GM21360 (cell line): ENCODE results near the gene JAK1.
A peak's percentile ranks its signal among the peaks of the same experiment; 100 is the strongest.
"Not testable (repeated sequence)": the region's sequence is repeated elsewhere in the genome, so short reads cannot be mapped to it uniquely, and the experiment has no call there.

Experiments
- ATAC-seq: cut with Tn5 transposase; IDR thresholded peaks from one replicate; pipeline ENCODE4 v1.9.1; 2021; ENCODE audit warnings: mild to moderate bottlenecking, moderate library complexity; ENCODE audit not compliant: unreplicated experiment

Gene JAK1

DNA sequence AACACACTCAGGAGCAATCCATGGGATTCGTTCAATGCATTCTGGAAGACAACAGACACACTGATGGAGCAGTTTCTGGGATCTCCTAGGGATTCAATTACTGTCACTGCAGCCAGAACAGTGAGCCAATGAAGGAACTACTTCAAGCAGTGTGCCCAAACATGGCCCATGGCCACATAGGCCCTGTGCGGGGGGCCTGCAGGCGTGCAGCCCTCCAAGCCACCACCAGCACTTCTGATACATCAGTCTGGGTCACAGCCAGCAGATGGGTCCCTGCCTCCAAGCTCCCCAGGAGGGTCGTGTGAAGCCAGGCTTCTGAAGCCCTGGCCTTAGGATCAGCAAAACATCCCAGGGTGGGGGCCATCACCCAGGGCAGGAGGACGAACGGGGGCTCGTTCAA lies 122.2 kb downstream of the JAK1 start:
- ATAC-seq, result no peak

GRCh38 chr1:64843675-64844074 lies 122.7 kb downstream of the JAK1 start:
- ATAC-seq, result no peak

DNA sequence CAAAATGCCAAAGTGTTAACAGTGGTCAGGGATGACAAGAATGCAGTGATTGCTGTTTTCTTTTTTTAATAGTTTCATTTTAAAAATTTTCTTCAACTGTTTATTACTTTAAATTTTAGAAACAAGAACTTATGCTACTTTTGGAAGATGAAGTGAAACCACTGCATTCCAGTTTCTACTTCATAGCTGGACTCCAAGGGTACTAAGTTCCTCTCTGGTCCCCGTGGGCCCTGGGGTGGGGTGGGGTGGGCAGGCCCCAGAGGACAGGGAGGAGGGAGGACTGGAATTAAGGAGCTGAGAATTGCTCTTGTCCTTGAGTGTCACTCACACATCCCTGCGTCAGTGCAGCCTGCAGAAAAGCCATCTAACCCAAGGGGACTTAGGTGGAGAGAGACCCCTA lies 124.1 kb downstream of the JAK1 start:
- no peak for ATAC-seq

DNA sequence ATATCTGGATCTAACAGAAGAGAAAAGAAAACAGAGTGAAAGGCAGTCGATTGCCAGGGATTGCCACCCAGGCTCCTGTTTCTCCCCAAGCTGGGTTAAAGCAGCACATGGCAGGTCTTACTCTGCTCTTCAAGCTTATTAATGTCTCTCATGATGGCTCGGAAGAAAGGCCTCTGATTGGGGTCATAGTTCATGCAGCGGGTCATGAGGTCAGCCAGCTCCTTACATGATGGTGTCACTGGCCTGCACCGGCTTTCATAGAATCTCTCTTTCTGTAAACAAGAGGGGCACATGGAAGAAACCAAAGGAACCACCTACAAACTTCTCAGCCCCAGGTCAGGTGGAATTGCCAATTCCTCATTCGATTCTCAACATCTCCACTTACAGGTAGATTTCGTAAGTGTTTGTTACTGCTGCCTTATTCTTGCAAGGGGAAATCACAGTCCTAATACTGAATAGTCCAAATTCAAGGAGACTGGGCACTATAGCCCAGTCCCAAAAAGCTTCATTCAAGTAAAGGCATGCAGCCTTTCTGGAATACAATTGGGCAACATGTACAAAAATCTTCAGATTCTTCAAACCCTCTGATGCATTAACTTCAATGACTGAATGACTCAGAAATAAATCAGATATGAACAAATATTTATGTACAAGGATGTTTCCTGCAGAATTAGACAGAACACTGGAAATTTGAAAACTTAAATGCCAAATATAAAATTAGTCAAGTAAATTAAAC lies 124.9 kb downstream of the JAK1 start:
- no peak for ATAC-seq

- no peak for ATAC-seq
Measured at GRCh38 chr1:64839732-64840405, 126.5 kb downstream of the JAK1 start.

GRCh38 chr1:64839261-64839660 lies 127.1 kb downstream of the JAK1 start:
- no peak for ATAC-seq

DNA sequence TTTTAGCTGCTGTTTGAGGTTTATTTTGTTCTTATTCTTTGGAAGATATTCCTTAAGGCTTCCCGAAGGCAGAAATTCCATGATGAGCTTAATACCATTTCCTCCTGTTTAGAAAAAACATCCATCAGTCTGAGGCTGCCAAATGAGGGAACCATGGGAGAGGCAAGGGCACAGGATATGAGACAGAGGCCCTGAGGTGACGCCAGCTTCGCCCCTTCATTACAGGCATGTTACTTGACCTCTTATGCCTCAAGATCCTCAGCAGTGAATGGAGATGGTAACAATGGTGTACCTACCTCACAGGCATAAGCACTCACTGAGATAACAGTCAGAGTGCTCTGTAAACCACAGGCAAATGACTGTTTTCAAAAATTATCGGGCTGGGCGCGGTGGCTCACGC lies 127.9 kb downstream of the JAK1 start:
- ATAC-seq, result no peak

- ATAC-seq, result no peak
Measured at GRCh38 chr1:64836802-64837201, 129.5 kb downstream of the JAK1 start.

GRCh38 chr1:64834734-64835133 lies 131.6 kb downstream of the JAK1 start:
- ATAC-seq, result no peak

GRCh38 chr1:64830030-64830651 lies 136.2 kb downstream of the JAK1 start:
- no peak for ATAC-seq

GRCh38 chr1:64829411-64830029 lies 136.8 kb downstream of the JAK1 start:
- no peak for ATAC-seq

- no peak for ATAC-seq
Measured at GRCh38 chr1:64828829-64829228, 137.5 kb downstream of the JAK1 start.

GRCh38 chr1:64826991-64827390 lies 139.4 kb downstream of the JAK1 start:
- no peak for ATAC-seq

DNA sequence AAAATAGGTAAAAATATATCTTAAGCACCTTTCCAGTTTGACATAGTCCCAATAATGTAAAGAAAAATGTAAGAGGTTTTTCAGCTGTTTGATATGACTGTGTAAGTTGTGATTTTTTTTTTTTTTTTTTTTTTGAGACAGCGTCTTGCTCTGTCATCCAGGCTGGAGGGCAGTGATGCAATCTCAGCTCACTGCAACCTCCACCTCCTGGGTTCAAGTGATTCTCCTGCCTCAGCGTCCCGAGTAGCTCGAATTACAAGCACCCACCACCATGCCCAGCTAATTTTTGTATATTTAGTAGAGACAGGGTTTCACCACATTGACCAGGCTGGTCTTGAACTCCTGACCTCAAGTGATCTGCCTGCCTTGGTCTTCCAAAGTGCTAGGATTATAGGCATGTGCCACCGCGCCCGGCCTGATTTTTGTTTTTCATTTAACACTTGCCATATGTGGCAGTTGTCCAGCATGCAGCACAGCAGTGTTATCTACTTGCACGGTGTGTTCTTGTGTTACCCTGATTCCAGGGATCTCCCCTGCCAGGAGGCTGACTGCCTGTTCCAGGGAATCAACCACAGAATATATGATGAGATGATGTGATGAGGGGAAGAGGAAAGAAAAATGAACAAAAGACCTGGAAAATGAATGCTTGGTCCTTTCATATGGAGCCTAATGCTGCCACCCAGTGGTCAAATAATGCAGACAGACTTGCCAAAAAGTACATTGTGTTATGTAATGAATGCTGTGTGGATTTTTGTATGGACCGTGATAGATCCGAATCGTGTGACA lies 142.5 kb downstream of the JAK1 start:
- peak; percentile 54 for ATAC-seq

GRCh38 chr1:64822621-64823020 lies 143.7 kb downstream of the JAK1 start:
- no peak for ATAC-seq

- ATAC-seq, result not testable (repeated sequence)
Measured at GRCh38 chr1:64820572-64820971, 145.8 kb downstream of the JAK1 start.

DNA sequence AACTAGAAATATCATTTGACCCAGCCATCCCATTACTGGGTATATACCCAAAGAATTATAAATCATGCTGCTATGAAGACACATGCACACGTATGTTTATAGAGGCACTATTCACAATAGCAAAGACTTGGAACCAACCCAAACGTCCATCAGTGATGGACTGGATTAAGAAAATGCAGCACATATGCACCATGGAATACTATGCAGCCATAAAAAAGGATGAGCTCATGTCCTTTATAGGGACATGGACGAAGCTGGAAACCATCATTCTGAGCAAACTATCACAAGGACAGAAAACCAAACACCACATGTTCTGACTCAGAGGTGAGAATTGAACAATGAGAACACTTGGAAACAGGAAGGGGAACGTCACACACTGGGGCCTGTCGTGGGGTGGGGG lies 149.0 kb downstream of the JAK1 start:
- not testable (repeated sequence) for ATAC-seq

DNA sequence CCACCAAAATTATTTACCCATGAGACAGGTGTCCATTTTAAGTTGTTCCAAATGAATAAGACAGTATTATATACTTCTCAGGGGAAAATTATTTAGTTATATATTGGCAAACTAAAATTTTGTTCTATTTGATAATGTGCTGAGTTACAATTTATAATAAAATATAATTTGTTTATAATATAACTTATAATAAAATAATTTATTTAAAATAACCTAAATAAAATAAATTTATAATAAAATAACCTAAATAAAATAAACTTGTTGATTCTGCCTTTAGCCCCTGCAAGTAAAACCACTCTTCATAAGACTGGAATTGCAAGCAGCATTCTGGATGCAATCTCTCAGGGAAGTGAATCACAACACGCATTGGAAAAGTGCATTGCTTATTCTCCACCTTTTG lies 151.9 kb downstream of the JAK1 start:
- ATAC-seq, result no peak

DNA sequence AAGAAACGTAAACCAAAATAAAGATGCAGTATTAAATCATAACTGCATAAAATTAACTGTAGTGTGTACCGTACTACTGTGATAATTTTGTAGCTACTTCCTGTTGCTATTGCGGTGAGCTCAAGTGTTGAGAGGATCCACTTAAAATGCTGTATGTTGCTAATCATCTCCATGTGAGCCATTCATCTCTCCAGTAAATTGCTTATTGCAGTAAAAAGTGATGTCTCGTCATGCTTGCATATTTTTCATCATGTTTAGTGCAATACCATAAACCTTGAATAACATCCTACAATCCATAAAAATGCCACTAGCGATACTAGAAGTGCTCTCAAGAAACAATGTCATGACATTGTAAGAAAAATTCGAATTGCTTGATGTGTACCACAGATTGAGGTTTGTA lies 155.2 kb downstream of the JAK1 start:
- no peak for ATAC-seq

GRCh38 chr1:64810001-64810400 lies 156.3 kb downstream of the JAK1 start:
- no peak for ATAC-seq

- ATAC-seq, result no peak
Measured at GRCh38 chr1:64809309-64809708, 157.0 kb downstream of the JAK1 start.
